Measurements from ENCODE around the gene TSPAN9.

Gene TSPAN9

GRCh38 chr12:3214526-3215365 is 137.6 kb downstream of the TSPAN9 start:
- Histone ChIP-seq H3F3A (ENCODE audit: insufficient read depth, low read length) (no peaks in the 10 kb centered on the region), H3K4me1 (ENCODE audit: insufficient read depth, low read length, severe bottlenecking) (no peaks in the 10 kb centered on the region), H3K9ac (ENCODE audit: low read length) (no peak overlapping the region), H3K4me3 (ENCODE audit: low read depth, low read length, poor library complexity, severe bottlenecking) (no peak overlapping the region), H3K4me2 (ENCODE audit: low read length) (no peak overlapping the region), H3K9me2 (ENCODE audit: low read depth, low read length) (no peaks in the 10 kb centered on the region), H4K20me1 (ENCODE audit: insufficient read depth, low read length) (no peaks in the 10 kb centered on the region), H3K79me2 (ENCODE audit: insufficient read depth, low read length) (no peaks in the 10 kb centered on the region), H3K36me3 (ENCODE audit: insufficient read depth, low read length) (no peaks in the 10 kb centered on the region), H3K27me3 (ENCODE audit: insufficient read depth, low read length) (peaks cover 4% of the 10 kb centered on the region; the same call in 1 of the 2 replicates), H3K9me3 (ENCODE audit: low read length) (no peaks in the 10 kb centered on the region), H2AFZ (ENCODE audit: low read length) (no peak overlapping the region), H3K27ac (ENCODE audit: low read depth, low read length, poor library complexity, severe bottlenecking) (no peak overlapping the region)
- TF ChIP-seq CTCF (IDR thresholded peaks at IDR 0.05; ENCODE audit: low read length) (no peak; the same call in 1 of the 2 replicates), EZH2 (IDR thresholded peaks at IDR 0.05; ENCODE audit: borderline replicate concordance, low read length) (no peak)

GRCh38 chr12:3215410-3215975 is 138.3 kb downstream of the TSPAN9 start:
- Histone ChIP-seq H3K9me3 (ENCODE audit: low read length) (no peaks in the 10 kb centered on the region), H3K4me2 (ENCODE audit: low read length) (no peak overlapping the region), H3K4me3 (ENCODE audit: low read depth, low read length, poor library complexity, severe bottlenecking) (no peak overlapping the region), H3K27me3 (ENCODE audit: insufficient read depth, low read length) (peaks cover 4% of the 10 kb centered on the region; the same call in 1 of the 2 replicates), H3F3A (ENCODE audit: insufficient read depth, low read length) (no peaks in the 10 kb centered on the region), H3K36me3 (ENCODE audit: insufficient read depth, low read length) (no peaks in the 10 kb centered on the region), H3K27ac (ENCODE audit: low read depth, low read length, poor library complexity, severe bottlenecking) (no peak overlapping the region), H3K9ac (ENCODE audit: low read length) (no peak overlapping the region), H3K4me1 (ENCODE audit: insufficient read depth, low read length, severe bottlenecking) (no peaks in the 10 kb centered on the region), H3K9me2 (ENCODE audit: low read depth, low read length) (no peaks in the 10 kb centered on the region), H4K20me1 (ENCODE audit: insufficient read depth, low read length) (no peaks in the 10 kb centered on the region), H3K79me2 (ENCODE audit: insufficient read depth, low read length) (no peaks in the 10 kb centered on the region), H2AFZ (ENCODE audit: low read length) (no peak overlapping the region)
- TF ChIP-seq CTCF (IDR thresholded peaks at IDR 0.05; ENCODE audit: low read length): no peak
- no peak for TF ChIP-seq EZH2 (IDR thresholded peaks at IDR 0.05; ENCODE audit: borderline replicate concordance, low read length)

- TF ChIP-seq EZH2 (IDR thresholded peaks at IDR 0.05; ENCODE audit: borderline replicate concordance, low read length) (no peak), CTCF (IDR thresholded peaks at IDR 0.05; ENCODE audit: low read length) (no peak)
- no peak overlapping the region for H3K27ac ChIP-seq (ENCODE audit: low read depth, low read length, poor library complexity, severe bottlenecking)
- peaks cover 7% of the 10 kb centered on the region; the same call in 1 of the 2 replicates for H3K27me3 ChIP-seq (ENCODE audit: insufficient read depth, low read length)
- H3K4me2 ChIP-seq (ENCODE audit: low read length): no peak overlapping the region
- H3K4me1 ChIP-seq (ENCODE audit: insufficient read depth, low read length, severe bottlenecking): no peaks in the 10 kb centered on the region
- no peak overlapping the region for H3K9ac ChIP-seq (ENCODE audit: low read length)
- no peaks in the 10 kb centered on the region for H3F3A ChIP-seq (ENCODE audit: insufficient read depth, low read length)
- no peaks in the 10 kb centered on the region for H3K79me2 ChIP-seq (ENCODE audit: insufficient read depth, low read length)
- no peaks in the 10 kb centered on the region for H3K9me2 ChIP-seq (ENCODE audit: low read depth, low read length)
- H2AFZ ChIP-seq (ENCODE audit: low read length): no peak overlapping the region
- no peaks in the 10 kb centered on the region for H3K36me3 ChIP-seq (ENCODE audit: insufficient read depth, low read length)
- no peaks in the 10 kb centered on the region for H4K20me1 ChIP-seq (ENCODE audit: insufficient read depth, low read length)
- no peak overlapping the region for H3K4me3 ChIP-seq (ENCODE audit: low read depth, low read length, poor library complexity, severe bottlenecking)
- H3K9me3 ChIP-seq (ENCODE audit: low read length): no peaks in the 10 kb centered on the region
Observed at GRCh38 chr12:3216097-3216496, 138.9 kb downstream of the TSPAN9 start.

Measured in OCI-LY1 (cell line).